NCI-H146 (cell line): Measurements from ENCODE around the gene CCDC80.

Source experiments
- DNase-seq: peaks from one replicate; lab custom pipeline; 2025; lab: John Stamatoyannopoulos, UW

CCDC80 gene

DNA sequence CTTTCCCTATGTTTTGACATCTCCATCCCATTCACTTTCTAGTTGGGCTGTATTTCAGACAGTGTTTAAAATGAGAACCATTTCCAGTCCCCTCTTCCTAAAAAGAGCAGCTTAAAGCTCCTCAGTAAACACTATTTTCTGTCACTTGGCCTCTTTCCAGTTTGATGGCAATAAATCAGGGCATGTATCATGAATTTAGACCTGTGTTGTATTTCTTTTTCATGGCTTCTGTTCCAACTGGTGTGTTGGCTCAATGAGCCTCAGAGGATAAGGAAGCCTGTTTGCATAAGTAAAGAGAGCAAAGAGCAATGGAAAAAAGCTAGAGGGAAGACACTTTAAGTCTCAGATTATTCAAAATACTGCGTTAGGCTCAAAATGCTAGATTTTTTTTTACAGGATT lies 7.2 kb downstream of the CCDC80 start:
- DNase-seq = peak; percentile 37

GRCh38 chr3:112633191-112633590 lies 7.8 kb downstream of the CCDC80 start:
- no peak for DNase-seq

- peak; percentile 26 for DNase-seq
These were observed 8.3 kb downstream of the CCDC80 start for GRCh38 chr3:112632596-112632995.

DNA sequence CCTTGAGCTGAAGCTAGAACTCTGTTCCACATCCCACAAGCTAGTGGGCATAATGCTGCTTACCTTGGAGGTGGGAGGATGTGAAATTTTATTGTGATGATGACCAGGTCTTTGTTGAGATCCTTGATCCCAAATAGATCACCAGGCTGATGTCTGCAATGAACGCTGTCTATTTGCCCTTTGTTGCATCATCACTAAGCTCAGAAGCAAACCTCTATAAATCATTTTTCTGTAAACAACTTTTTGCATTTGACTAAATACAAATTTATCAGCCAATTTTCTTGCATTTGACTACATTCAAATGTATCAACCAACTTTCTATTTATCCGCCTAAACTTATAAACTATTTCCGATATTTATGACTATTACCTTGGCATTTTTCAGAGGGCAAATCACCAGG lies 9.7 kb downstream of the CCDC80 start:
- DNase-seq = no peak

GRCh38 chr3:112629425-112629824 lies 11.5 kb downstream of the CCDC80 start:
- DNase-seq = no peak

GRCh38 chr3:112627919-112628466 lies 12.9 kb downstream of the CCDC80 start:
- peak; percentile 96 for DNase-seq

DNA sequence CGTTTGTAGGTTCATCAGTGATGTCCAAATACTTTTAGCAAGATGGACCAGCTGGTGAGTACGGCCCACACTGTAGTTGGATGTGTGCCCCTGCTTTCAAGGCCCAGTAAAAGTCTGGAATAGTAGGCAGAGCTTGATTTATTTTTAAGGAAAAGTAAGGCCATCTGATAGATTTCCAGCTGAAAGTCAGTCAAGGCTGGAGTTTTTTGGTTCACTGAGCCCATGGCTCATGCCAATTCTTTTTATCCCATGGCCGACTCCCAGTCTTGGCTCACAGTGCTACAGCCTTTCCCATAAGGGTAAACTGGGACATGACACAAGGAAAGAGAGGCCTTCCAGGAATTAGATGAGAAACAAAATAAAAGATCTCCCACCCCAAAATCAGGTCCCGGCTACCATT lies 13.5 kb downstream of the CCDC80 start:
- DNase-seq = no peak

- no peak for DNase-seq
These were observed 17.2 kb downstream of the CCDC80 start for GRCh38 chr3:112623717-112624116.

GRCh38 chr3:112623213-112623612 lies 17.7 kb downstream of the CCDC80 start:
- DNase-seq = no peak

DNA sequence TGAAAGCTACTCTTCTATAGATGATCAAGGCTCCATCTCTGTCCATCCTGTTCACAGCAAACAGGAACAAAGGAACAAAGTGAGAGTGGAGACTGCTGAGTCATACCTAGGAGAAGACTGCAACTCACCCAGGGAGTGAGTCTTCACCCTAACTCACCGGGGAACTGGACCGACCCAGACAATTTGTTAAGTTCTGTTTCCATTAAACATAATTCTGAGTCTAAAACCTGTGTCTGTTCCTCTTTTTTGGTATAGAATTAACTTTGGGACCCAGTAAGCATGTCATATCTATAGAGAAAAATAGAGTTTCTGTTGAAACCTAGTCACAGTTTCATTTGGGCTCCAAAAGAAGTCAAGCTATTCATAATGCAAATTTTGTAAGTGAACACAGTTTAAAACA lies 21.6 kb downstream of the CCDC80 start:
- DNase-seq = no peak

DNA sequence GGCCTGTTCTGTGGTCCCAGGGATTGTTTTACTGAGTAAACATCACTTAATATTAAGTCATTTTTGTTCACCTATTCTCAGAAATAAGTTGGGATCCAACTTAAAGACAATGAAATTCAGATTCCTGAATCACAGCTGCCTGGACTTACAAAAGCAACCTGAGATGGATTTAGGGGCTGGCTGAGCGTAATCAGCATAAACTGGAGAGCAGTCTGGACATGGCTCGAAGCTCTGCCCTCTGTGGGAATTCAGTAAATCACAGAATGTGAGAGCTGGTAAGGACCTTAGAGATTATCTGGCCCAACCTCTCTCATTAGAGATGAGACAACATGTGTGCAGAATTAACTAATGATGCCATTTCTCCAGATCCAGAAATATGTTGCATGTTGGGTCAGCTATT lies 23.7 kb downstream of the CCDC80 start:
- no peak for DNase-seq

DNA sequence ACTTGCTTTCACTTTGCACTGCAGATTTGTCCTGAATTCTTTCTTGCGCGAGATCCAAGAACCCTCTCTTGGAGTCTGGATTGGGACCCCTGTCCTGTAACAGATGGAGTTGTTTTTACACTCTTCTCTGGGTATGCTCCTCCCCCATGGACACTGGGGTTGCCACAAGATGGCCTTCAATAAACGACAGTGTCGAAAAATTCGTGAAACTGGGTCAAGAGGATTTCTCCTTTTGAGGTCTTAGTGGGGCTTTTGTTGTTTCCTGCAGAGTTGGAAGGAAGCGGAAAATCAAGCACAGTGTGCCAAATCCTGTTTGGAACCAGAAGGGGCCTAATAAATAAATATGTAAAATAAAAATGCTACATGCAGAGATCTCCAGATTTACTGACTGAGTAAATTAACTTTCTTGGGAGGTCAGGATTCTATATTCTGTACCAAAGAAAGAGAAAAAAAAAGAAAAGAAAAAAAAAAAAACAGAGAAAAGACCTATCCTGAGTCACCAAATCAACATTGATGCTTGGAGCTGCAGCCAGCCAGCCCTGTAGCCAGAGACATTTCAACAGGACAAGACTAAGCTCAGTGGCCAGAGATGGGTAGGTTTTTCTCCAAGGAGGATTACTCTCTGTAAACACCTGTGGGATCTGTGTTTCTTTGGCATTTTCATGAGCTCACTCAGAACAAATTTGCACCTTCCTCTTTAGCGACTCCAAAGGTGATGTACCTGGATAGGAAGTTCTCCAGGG lies 24.8 kb downstream of the CCDC80 start:
- no peak for DNase-seq

- DNase-seq = no peak
These were observed 29.0 kb downstream of the CCDC80 start for GRCh38 chr3:112611752-112612515.

- no peak for DNase-seq
These were observed 30.8 kb downstream of the CCDC80 start for GRCh38 chr3:112610121-112610520.

- no peak for DNase-seq
These were observed 33.1 kb downstream of the CCDC80 start for GRCh38 chr3:112607863-112608262.

GRCh38 chr3:112606098-112606497 lies 34.8 kb downstream of the CCDC80 start:
- no peak for DNase-seq

GRCh38 chr3:112605285-112605684 lies 35.7 kb downstream of the CCDC80 start:
- peak; percentile 98 for DNase-seq

DNA sequence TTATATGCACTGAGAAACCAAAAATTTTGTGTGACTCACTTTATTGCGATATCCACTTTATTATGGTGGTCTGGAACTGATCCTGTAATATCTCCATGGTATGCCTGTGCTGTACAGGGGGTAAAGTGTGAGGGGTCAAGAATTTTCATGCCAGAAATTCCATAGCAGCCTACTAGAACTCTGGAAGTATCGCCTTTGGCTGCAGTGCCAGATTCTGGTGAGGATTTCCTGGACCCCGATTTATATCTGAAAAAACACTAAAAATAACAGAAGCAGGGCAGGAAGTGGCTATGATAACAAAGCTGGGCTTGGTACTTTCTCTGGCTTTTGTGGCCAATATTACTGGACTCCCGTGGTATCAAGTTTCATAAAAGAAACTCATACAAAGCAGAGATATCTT lies 36.4 kb downstream of the CCDC80 start:
- DNase-seq = peak; percentile 41

DNA sequence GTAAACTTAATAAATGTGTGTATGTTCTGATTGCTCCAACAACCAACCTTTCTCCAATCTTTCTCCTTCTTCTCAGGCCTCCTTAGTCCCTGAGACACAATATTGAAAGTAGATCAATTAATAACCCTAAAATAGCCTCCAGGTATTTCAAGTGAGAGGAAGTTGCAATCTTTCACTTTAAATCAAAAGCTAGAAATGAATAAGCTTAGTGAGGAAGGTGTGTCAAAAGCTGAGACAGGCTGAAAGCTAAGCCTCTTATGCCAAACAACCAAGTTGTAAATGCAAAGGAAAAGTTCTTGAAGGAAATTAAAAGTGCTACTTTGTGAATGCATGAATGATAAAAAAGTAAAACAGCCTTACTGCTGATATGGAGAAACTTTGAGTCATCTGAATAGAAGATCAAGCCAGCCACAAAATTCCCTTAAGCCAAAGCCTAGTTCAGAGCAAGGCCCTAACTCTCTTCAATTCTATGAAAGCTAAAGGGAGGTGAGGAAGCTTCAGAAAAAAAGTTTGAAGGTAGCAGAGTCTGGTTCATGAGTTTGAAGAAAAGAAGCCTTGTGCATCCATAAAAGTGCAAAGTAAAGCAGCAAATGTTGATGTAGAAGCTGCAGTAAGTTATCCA lies 38.6 kb downstream of the CCDC80 start:
- DNase-seq = no peak

DNA sequence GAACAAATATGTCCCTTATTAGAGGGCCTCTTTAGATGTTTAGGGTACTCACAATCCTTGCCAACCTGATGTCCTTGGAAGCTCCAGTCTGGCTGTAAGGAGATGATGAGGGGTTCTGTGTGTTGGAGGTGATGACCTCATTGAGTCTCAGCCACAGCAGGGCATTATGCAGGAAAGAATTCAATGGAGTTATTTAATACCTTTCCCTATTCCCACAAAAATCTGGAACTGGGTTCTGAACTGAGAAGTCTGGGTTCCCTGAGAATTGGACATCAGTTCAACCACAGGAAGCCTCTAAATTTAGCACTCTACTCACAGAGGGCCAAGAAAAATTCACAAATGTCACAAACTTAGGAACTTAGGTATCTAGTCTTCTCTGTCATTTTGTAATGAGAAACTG lies 42.2 kb downstream of the CCDC80 start:
- DNase-seq = no peak

GRCh38 chr3:112597945-112598344 lies 43.0 kb downstream of the CCDC80 start:
- DNase-seq = no peak

GRCh38 chr3:112594856-112595255 lies 46.1 kb downstream of the CCDC80 start:
- no peak for DNase-seq

GRCh38 chr3:112593258-112593657 lies 47.7 kb downstream of the CCDC80 start:
- no peak for DNase-seq
